Muscle layer of duodenum (tissue), 2 donors: ENCODE measurements around the gene SASH3.

Experiments used
- H3K27ac ChIP-seq: one replicate; pipeline ENCODE4 v1.7.0; 2013; ENCODE audit warnings: mild to moderate bottlenecking, low read length
- H3K27me3 ChIP-seq: one replicate; pipeline ENCODE4 v1.7.0; 2013; ENCODE audit warnings: low read depth, mild to moderate bottlenecking, control low read depth, low read length
- H3K36me3 ChIP-seq, 2 donors: one replicate each; pipeline ENCODE4 v1.7.0; 2013; ENCODE audit warnings: low read length in 2 of 2, control low read depth in 1 of 2, mild to moderate bottlenecking in 1 of 2; ENCODE audit not compliant: insufficient read depth in 2 of 2, control insufficient read depth in 1 of 2
- H3K4me1 ChIP-seq, 2 donors: one replicate each; pipeline ENCODE4 v1.7.0; 2013; ENCODE audit warnings: low read length in 2 of 2, mild to moderate bottlenecking in 2 of 2, control low read depth in 1 of 2, moderate library complexity in 1 of 2; ENCODE audit not compliant: insufficient read depth in 2 of 2, control insufficient read depth in 1 of 2
- H3K4me3 ChIP-seq, 2 donors: one replicate each; pipeline ENCODE4 v1.7.0; 2013; ENCODE audit warnings: low read length in 2 of 2, low read depth in 1 of 2, mild to moderate bottlenecking in 1 of 2
- H3K9me3 ChIP-seq, 2 donors: one replicate each; pipeline ENCODE4 v1.7.0; 2013; ENCODE audit warnings: low read length in 2 of 2, control low read depth in 1 of 2, mild to moderate bottlenecking in 1 of 2; ENCODE audit not compliant: control insufficient read depth in 1 of 2
- donor health status: healthy.

Gene SASH3

GRCh38 chrX:129825746-129826505 is 46.2 kb downstream of the SASH3 start:
- H3K36me3 ChIP-seq = peaks cover 0 to 7% of the 10 kb centered on the region in 2 donors
- no peak overlapping the region for H3K27ac ChIP-seq
- no peaks in the 10 kb centered on the region for H3K9me3 ChIP-seq
- H3K4me1 ChIP-seq = peaks cover 0 to 3% of the 10 kb centered on the region in 2 donors
- no peaks in the 10 kb centered on the region for H3K27me3 ChIP-seq
- H3K4me3 ChIP-seq = no peak overlapping the region

- Histone ChIP-seq H3K4me1 (peaks cover 0 to 3% of the 10 kb centered on the region in 2 donors), H3K27me3 (no peaks in the 10 kb centered on the region), H3K4me3 (no peak overlapping the region), H3K27ac (no peak overlapping the region), H3K9me3 (no peaks in the 10 kb centered on the region), H3K36me3 (peaks cover 0 to 7% of the 10 kb centered on the region in 2 donors)
These were observed 50.7 kb downstream of the SASH3 start for GRCh38 chrX:129830494-129830893.

GRCh38 chrX:129831091-129831885 is 51.5 kb downstream of the SASH3 start:
- no peak overlapping the region for H3K27ac ChIP-seq
- H3K9me3 ChIP-seq = no peaks in the 10 kb centered on the region
- peaks cover 0 to 3% of the 10 kb centered on the region in 2 donors for H3K36me3 ChIP-seq
- H3K4me1 ChIP-seq = peaks cover 0 to 2% of the 10 kb centered on the region in 2 donors
- H3K27me3 ChIP-seq = no peaks in the 10 kb centered on the region
- no peak overlapping the region for H3K4me3 ChIP-seq

- Histone ChIP-seq H3K27me3 (no peaks in the 10 kb centered on the region), H3K9me3 (no peaks in the 10 kb centered on the region), H3K36me3 (no peaks in the 10 kb centered on the region), H3K4me3 (no peak overlapping the region), H3K27ac (no peak overlapping the region), H3K4me1 (no peaks in the 10 kb centered on the region)
These were observed 53.6 kb downstream of the SASH3 start for GRCh38 chrX:129833153-129833990.

- Histone ChIP-seq H3K4me1 (no peaks in the 10 kb centered on the region), H3K27ac (no peak overlapping the region), H3K4me3 (no peak overlapping the region), H3K36me3 (peaks cover 0 to 5% of the 10 kb centered on the region in 2 donors), H3K27me3 (no peaks in the 10 kb centered on the region), H3K9me3 (no peaks in the 10 kb centered on the region)
These were observed 57.1 kb downstream of the SASH3 start for GRCh38 chrX:129836827-129837226.

GRCh38 chrX:129840344-129840743 is 60.6 kb downstream of the SASH3 start:
- peak overlapping the region in 1 of 2 donors; percentile 11 for H3K4me3 ChIP-seq
- peaks cover 0 to 5% of the 10 kb centered on the region in 2 donors for H3K36me3 ChIP-seq
- no peaks in the 10 kb centered on the region for H3K27me3 ChIP-seq
- H3K4me1 ChIP-seq = peaks cover 0 to 3% of the 10 kb centered on the region in 2 donors
- no peak overlapping the region for H3K27ac ChIP-seq
- H3K9me3 ChIP-seq = no peaks in the 10 kb centered on the region

- Histone ChIP-seq H3K27ac (peak overlapping the region; percentile 67), H3K4me1 (peaks cover 0 to 3% of the 10 kb centered on the region in 2 donors), H3K27me3 (no peaks in the 10 kb centered on the region), H3K36me3 (peaks cover 0 to 5% of the 10 kb centered on the region in 2 donors), H3K4me3 (peak overlapping the region; percentile 73 to 76), H3K9me3 (no peaks in the 10 kb centered on the region)
These were observed 62.9 kb downstream of the SASH3 start for GRCh38 chrX:129842510-129843208.

- Histone ChIP-seq H3K27me3 (no peaks in the 10 kb centered on the region), H3K4me3 (peak overlapping the region; percentile 73 to 76), H3K4me1 (peaks cover 0 to 3% of the 10 kb centered on the region in 2 donors), H3K36me3 (peaks cover 0 to 5% of the 10 kb centered on the region in 2 donors), H3K9me3 (no peaks in the 10 kb centered on the region), H3K27ac (peak overlapping the region; percentile 67)
These were observed 63.4 kb downstream of the SASH3 start for GRCh38 chrX:129843209-129843458.

- H3K27ac ChIP-seq = peak within 1 kb of the TSS; percentile 67
- peak within 1 kb of the TSS; percentile 73 to 76 for H3K4me3 ChIP-seq
- peaks cover 0 to 3% of the 10 kb centered on the region in 2 donors for H3K4me1 ChIP-seq
- H3K36me3 ChIP-seq = peaks cover 0 to 5% of the 10 kb centered on the region in 2 donors
- no peaks in the 10 kb centered on the region for H3K9me3 ChIP-seq
- H3K27me3 ChIP-seq = no peaks in the 10 kb centered on the region
These were observed 63.9 kb downstream of the SASH3 start, which contains the start of gene ZDHHC9 for GRCh38 chrX:129843459-129844306. TSS of gene ZDHHC9 (minus strand) at chrX:129843886. CDS start at chrX:129841945, 1,941 bp downstream.
